22Rv1 (cell line): ENCODE data around the gene TIAM2.

Source experiments
- CTCF ChIP-seq: fragments of 450-650 bp; IDR thresholded peaks from 2 replicates; pipeline ENCODE4 v1.5.1; 2017; ENCODE audit warnings: mild to moderate bottlenecking
- ZFX ChIP-seq: fragments of 450-650 bp; IDR thresholded peaks from 2 replicates; pipeline ENCODE4 v1.6.1; 2017; ENCODE audit warnings: antibody characterized with exemption, borderline replicate concordance

GRCh38 chr6:155107432-155108069 lies 112.4 kb downstream of the TIAM2 start:
- no peak for TF ChIP-seq CTCF
- no peak for TF ChIP-seq ZFX
